GM19455 (cell line): ENCODE measurements around the gene CREB3L1.
"Not testable (repeated sequence)": the region's sequence is repeated elsewhere in the genome, so short reads cannot be mapped to it uniquely, and the experiment has no call there.

Source experiments
- ATAC-seq: cut with Tn5 transposase; IDR thresholded peaks from one replicate; pipeline ENCODE4 v1.9.1; 2021; ENCODE audit not compliant: unreplicated experiment

Gene CREB3L1

GRCh38 chr11:46248289-46249102 lies 29.0 kb upstream of the CREB3L1 start:
- no peak for ATAC-seq

GRCh38 chr11:46249103-46249937 lies 28.1 kb upstream of the CREB3L1 start:
- ATAC-seq: no peak

DNA sequence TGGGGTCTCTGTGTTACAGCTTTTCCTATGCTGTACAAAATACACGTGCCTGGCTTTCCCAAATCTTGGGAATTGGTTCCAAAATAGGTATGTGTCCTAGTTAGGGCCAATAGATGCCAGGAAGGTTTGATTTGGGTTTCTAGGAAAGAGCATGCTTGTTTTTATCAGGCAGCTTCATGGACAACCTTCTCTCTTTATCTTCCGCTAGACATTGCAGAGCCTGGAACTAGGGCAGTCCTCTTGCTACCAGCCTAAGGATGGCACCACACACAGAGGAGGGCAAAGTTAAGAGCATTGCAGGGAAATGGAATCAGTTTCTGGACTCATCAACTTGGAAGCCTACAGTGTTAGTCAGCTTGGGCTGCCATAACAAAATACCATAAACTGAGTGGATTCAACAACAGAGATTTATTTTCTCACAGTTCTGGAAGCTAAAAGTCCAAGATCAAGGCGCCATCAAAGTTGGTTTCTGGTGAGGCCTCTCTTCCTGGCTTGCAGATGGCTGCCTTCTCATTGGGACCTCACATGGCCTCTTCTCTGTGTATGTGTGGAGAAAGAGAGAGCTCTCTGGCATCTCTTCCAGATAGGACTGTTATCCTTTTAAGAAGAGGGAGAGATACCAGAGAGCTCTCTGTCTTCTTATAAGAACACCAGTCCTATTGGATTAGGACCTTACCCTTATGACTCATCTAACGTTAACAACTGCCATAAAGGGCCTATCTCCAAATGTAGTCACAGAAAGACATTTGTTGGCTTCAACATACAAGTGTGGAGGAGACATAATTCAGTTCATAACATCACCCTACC lies 27.3 kb upstream of the CREB3L1 start:
- ATAC-seq: no peak

DNA sequence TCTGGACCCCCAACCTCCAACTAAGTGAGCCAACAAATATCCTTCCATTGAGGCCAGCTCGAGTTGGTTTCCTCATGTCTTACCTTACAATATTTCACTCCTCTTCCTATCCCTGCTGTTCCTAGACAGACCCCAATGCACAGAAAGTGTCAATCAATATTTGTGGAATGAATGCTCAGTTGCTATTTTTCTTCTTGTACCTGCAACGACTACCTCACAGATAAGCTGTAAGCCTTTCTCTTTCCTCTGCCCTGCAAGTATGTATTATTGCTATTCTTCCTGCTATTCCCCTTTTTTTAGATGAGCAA lies 26.8 kb upstream of the CREB3L1 start:
- ATAC-seq: no peak

DNA sequence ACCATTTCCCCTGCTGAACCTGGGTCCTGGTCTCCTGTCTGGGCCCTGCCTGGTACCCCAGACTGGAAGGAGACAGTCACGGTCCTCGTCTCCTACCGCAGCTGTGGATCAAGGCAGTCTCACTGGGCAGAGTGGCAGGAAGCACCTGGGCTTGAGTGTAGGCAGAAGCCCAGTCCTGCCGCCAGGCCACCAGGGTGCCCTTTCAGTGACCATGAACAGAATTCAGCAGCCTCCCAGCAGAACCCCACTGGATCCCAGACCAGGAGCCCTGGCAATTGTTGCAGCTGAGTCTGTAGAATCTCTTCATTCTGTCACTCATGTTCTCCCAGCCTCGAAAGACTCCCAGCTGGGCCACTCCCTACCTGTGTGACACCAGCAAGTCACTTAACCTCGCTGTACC lies 25.5 kb upstream of the CREB3L1 start:
- ATAC-seq: no peak

DNA sequence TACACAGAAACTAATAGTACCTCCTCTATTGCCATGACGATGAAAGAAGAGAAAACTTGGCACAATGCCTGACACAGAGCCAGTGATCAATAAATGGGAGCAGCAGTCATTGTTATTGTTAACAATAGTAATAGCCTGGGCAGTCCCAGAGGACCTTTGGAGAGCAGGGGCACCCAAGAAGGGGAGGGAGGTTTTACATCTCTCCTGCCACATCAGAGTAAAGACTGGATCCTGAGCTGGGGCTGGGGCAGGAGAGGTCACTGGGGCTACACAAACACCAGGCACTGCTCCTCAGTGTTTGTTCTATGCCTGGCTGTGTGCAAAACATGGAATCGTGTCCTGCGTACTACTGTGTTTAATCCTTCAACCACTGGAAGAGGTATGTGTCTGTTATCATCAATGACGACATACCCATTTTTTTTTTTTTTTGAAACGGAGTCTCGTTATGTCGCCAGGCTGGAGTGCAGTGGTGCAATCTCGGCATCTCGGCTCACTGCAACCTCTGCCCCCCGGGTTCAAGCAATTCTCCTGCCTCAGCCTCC lies 25.0 kb upstream of the CREB3L1 start:
- ATAC-seq: no peak

DNA sequence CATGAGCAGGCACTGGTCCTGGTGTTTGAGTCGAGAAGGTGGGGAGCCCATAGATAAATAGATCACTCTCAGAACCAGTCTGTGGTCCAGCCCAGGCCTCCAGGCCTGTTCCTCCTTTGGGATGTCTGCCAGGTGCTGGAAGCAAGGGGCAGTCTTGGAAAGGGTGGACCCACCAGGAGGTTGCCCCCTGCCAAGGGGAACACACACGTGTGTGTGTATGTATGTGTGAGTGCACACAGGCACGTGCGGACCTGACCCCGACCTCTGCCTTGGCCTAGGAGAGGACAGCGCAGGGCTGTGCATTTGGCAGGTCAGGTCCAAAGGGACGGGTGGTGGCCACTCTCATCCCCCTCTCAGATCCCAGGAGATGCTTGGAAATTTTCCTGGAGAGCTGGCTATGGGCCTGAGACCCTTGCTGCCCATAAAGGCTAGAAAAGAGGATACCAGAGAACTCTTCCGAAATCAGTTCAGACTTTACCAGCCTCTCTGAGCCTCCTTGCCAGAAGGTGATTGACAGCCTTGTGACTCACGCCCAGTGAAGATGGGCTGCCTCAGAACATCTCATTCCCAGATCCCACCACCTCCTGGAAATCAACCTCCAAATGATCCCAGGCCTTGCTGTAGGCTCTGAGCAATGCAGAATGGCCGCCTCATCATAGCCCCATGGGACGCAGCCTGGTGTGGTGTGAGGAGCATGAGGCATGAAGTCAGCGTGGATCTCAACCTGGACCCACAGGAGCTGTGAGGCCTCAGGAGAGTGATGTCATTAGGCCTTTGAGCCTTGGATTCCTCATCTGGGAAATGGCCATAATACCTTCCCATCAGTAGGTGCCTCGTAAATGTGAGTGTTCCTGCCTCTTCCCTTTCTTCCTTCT lies 24.0 kb upstream of the CREB3L1 start:
- ATAC-seq: no peak

DNA sequence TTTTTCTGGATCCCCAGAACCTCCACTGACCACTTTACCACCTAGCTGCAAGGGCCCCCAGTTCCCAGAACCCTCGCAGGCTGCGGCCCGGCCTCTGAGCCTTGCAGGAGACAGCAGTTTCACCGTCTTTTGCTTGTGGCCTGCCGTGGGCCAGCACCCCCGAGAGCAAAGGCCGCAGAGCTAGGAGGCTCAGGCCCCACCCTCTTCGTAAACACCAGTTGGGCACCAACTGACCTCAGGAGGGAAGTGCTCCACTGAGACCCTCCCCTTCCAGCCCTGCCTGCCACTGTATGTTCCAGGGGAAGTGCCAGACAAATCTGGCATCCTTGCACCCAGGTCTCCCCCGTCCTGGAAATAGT lies 23.4 kb upstream of the CREB3L1 start:
- ATAC-seq: no peak

DNA sequence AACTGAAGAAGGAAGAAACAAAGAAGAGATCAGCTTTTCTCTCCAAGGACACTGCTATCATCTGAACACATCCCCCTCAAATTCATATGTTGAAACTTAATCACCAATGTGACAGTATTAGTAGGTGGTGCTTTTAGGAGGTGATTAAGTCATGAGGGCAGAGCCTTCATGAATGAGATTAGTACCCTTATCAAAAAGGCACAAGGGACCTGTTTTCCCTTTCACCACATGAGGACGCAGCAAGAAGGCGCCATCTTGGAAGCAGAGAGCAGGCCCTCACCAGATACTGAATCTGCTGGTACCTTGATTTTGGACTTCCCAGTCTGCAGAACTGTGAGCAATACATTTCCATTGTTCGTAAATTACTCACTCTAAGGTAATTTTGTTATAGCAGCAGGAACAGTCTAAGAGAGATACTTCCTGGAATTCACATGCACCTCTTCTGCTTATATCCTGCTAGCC lies 20.9 kb upstream of the CREB3L1 start:
- ATAC-seq: no peak

GRCh38 chr11:46259347-46259746 lies 18.1 kb upstream of the CREB3L1 start:
- not testable (repeated sequence) for ATAC-seq

DNA sequence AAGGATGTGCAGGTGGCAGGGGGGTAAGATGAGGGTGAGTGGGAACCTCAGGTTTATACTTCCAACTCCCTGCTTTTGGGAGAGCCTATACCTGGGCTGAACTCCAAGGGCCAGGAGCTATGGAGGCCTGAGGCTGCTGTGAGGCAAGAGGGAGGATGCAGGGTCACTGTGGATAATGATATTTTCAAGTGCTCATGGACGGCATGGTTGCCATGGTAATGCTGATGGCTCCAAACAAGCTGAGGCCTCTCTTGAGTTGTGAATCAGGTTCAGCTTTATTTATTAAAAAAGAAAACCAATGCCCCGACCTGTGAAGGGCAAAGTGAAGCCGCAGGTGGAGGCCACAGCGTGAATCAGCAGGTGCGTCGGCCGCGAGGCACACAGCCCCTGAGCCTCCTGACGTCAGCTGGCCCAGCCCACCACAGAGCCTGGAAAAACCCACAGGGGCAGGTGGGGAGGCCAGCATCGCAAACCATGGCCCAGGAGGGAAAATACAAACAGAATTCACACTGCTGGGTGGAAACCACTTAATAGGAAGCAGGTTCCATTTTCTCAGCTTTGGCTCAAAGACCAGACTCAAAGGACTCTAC lies 17.4 kb upstream of the CREB3L1 start:
- no peak for ATAC-seq

GRCh38 chr11:46263120-46263519 lies 14.3 kb upstream of the CREB3L1 start:
- no peak for ATAC-seq

GRCh38 chr11:46264030-46264429 lies 13.4 kb upstream of the CREB3L1 start:
- no peak for ATAC-seq

GRCh38 chr11:46264976-46265375 lies 12.5 kb upstream of the CREB3L1 start:
- no peak for ATAC-seq

GRCh38 chr11:46265764-46266163 lies 11.7 kb upstream of the CREB3L1 start:
- ATAC-seq: no peak

- no peak for ATAC-seq
These were observed 9.5 kb upstream of the CREB3L1 start for GRCh38 chr11:46267930-46268329.

DNA sequence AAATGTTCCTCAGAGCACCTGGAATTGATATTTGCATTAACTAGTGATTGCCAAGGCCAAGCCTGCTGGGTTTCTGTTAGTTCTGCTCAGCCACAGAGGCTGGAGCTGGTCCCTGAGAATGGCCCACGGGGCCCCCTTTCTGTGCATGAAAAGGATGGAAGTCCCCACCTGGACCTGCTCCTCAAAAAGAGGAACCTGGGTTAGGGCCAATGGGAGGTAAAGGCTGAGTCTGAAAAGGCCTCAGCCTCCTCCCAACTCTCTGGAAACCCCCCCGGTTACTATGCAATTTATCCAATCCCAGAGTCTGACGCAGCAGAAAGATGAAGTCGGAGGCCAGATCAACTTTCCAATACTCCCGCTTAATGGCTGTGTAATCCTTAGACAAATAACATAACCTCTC lies 6.8 kb upstream of the CREB3L1 start:
- ATAC-seq: no peak

GRCh38 chr11:46271407-46271806 lies 6.1 kb upstream of the CREB3L1 start:
- no peak for ATAC-seq

GRCh38 chr11:46271875-46272815 lies 5.3 kb upstream of the CREB3L1 start:
- ATAC-seq: no peak
